IMR-90 (cell line): ENCODE results near the gene HS6ST3. TPM values are rescaled to one million over a fixed set of nuclear protein-coding genes. Genes with fewer than 3 reads are reported as not detected.

Source experiments
- ATAC-seq: fragments of 200-7000 bp; cut with Tn5 transposase; 2 replicates; pipeline ENCODE4 v1.9.1; 2020; ENCODE audit warnings: low read depth, mild to moderate bottlenecking, moderate library complexity
- BruUV-seq: library from RNA; stranded (reverse); fragments of 400-500 nt; replicated peaks from 2 replicates; lab custom pipeline; 2021; lab: Mats Ljungman, UMichigan
- CTCF ChIA-PET: fragments of 300-600 bp; formaldehyde crosslinking; extraction: SDS; loops from one replicate; lab custom pipeline; 2021; ENCODE audit warnings: antibody characterized with exemption; lab: Yijun Ruan, JAX
- POLR2A ChIA-PET: fragments of 300-600 bp; sonication (Branson Sonifier 250); formaldehyde crosslinking; loops from one replicate; lab custom pipeline; 2022; ENCODE audit warnings: antibody characterized with exemption; ENCODE audit not compliant: unreplicated experiment; lab: Charles Lee
- DNase-seq: peaks from one replicate; pipeline ENCODE4 v3.0.0; 2013
- H2AFZ ChIP-seq: replicated peaks from 2 replicates; pipeline ENCODE3; 2013; ENCODE audit warnings: low read length, mild to moderate bottlenecking; ENCODE audit not compliant: poor library complexity
- H2AK5ac ChIP-seq: 2 replicates; pipeline ENCODE4 v1.6.1; 2013; ENCODE audit warnings: low read depth, low read length, inconsistent platforms
- H2AK9ac ChIP-seq: replicated peaks from 2 replicates; pipeline ENCODE3; 2013; ENCODE audit warnings: mild to moderate bottlenecking, low read depth, low read length, moderate library complexity; ENCODE audit not compliant: poor library complexity
- H2BK120ac ChIP-seq: 2 replicates; pipeline ENCODE4 v1.6.1; 2013; ENCODE audit warnings: low read depth, low read length, inconsistent platforms
- H2BK15ac ChIP-seq: 3 replicates; pipeline ENCODE4 v1.6.1; 2013; ENCODE audit warnings: low read depth, low read length, inconsistent platforms
- H2BK20ac ChIP-seq: 2 replicates; pipeline ENCODE4 v1.6.1; 2013; ENCODE audit warnings: low read depth, mild to moderate bottlenecking, inconsistent platforms, low read length, moderate library complexity
- H2BK5ac ChIP-seq: 2 replicates; pipeline ENCODE4 v1.6.1; 2013; ENCODE audit warnings: mild to moderate bottlenecking, low read depth, low read length, inconsistent platforms; ENCODE audit not compliant: poor library complexity, severe bottlenecking
- H3K14ac ChIP-seq: replicated peaks from 2 replicates; pipeline ENCODE4 v1.6.1; 2013; ENCODE audit warnings: low read depth, low read length, inconsistent platforms
- H3K18ac ChIP-seq: 2 replicates; pipeline ENCODE4 v1.6.1; 2013; ENCODE audit warnings: low read depth, low read length, control low read depth
- H3K23ac ChIP-seq: 2 replicates; pipeline ENCODE4 v1.6.1; 2013; ENCODE audit warnings: low read depth, low read length, inconsistent platforms
- H3K27ac ChIP-seq: 2 replicates; pipeline ENCODE4 v1.5.1; 2013; ENCODE audit warnings: mild to moderate bottlenecking, control low read depth, low read length; ENCODE audit not compliant: insufficient read depth
- H3K27me3 ChIP-seq: 2 replicates; pipeline ENCODE4 v1.6.1; 2013; ENCODE audit warnings: low read length; ENCODE audit not compliant: control insufficient read depth, insufficient read depth
- H3K36me3 ChIP-seq: 2 replicates; pipeline ENCODE4 v1.6.1; 2013; ENCODE audit warnings: low read length, mixed read lengths; ENCODE audit not compliant: control insufficient read depth, insufficient read depth
- H3K4ac ChIP-seq: 2 replicates; pipeline ENCODE4 v1.6.1; 2013; ENCODE audit warnings: low read depth, low read length, inconsistent platforms
- H3K4me1 ChIP-seq: 2 replicates; pipeline ENCODE4 v1.6.1; 2013; ENCODE audit warnings: low read length, mixed read lengths; ENCODE audit not compliant: control insufficient read depth, insufficient read depth
- H3K4me2 ChIP-seq: 2 replicates; pipeline ENCODE4 v1.6.1; 2013; ENCODE audit warnings: low read depth, mild to moderate bottlenecking, control low read depth, low read length, moderate library complexity
- H3K4me3 ChIP-seq: 2 replicates; pipeline ENCODE4 v1.5.1; 2013; ENCODE audit warnings: low read depth, mild to moderate bottlenecking, control low read depth, low read length, moderate library complexity; ENCODE audit not compliant: insufficient read depth
- H3K56ac ChIP-seq: 2 replicates; pipeline ENCODE4 v1.6.1; 2013; ENCODE audit warnings: low read length, inconsistent platforms; ENCODE audit not compliant: insufficient read depth; ENCODE audit errors: extremely low read depth
- H3K79me1 ChIP-seq, 2 experiments: 2 replicates each; pipeline ENCODE4 v1.6.1; 2013; ENCODE audit warnings: low read length in 2 of 2, inconsistent platforms in 1 of 2, low read depth in 1 of 2
- H3K9ac ChIP-seq: 2 replicates; pipeline ENCODE4 v1.6.1; 2013; ENCODE audit warnings: low read depth, low read length, control low read depth
- H3K9me1 ChIP-seq: 2 replicates; pipeline ENCODE4 v1.6.1; 2013; ENCODE audit warnings: low read length, inconsistent platforms; ENCODE audit not compliant: insufficient read depth
- H3K9me3 ChIP-seq: 2 replicates; pipeline ENCODE4 v1.6.1; 2013; ENCODE audit warnings: low read length; ENCODE audit not compliant: control insufficient read depth, insufficient read depth
- H4K20me1 ChIP-seq: 2 replicates; pipeline ENCODE4 v1.6.1; 2013; ENCODE audit warnings: low read length, inconsistent platforms; ENCODE audit not compliant: insufficient read depth
- H4K5ac ChIP-seq: 2 replicates; pipeline ENCODE4 v1.6.1; 2013; ENCODE audit warnings: mild to moderate bottlenecking, low read depth, low read length, control low read depth
- H4K8ac ChIP-seq, 2 experiments: 2 replicates each; pipeline ENCODE4 v1.6.1; 2013; ENCODE audit warnings: low read depth in 2 of 2, low read length in 2 of 2, control low read depth in 1 of 2, inconsistent platforms in 1 of 2
- H4K91ac ChIP-seq: 2 replicates; pipeline ENCODE4 v1.6.1; 2013; ENCODE audit warnings: low read depth, low read length, inconsistent platforms; ENCODE audit not compliant: insufficient read depth
- BHLHE40 ChIP-seq: fragments of 150-350 bp; IDR thresholded peaks from 2 replicates; pipeline ENCODE4 v1.6.1; 2016; ENCODE audit warnings: mild to moderate bottlenecking, low read depth, low read length
- CEBPB ChIP-seq: IDR thresholded peaks from 2 replicates; pipeline ENCODE4 v1.6.1; 2012; ENCODE audit warnings: low read depth, low read length, improper control_type of control experiment
- CHD1 ChIP-seq: IDR thresholded peaks from 2 replicates; pipeline ENCODE4 v1.6.1; 2012; ENCODE audit warnings: low read depth, low read length, improper control_type of control experiment
- FOS ChIP-seq: fragments of 150-350 bp; IDR thresholded peaks from 2 replicates; pipeline ENCODE4 v1.6.1; 2016; ENCODE audit warnings: low read depth, low read length
- MAFK ChIP-seq: IDR thresholded peaks from 2 replicates; pipeline ENCODE4 v1.6.1; 2012; ENCODE audit warnings: low read depth, low read length, improper control_type of control experiment
- MAZ ChIP-seq: IDR thresholded peaks from 2 replicates; pipeline ENCODE4 v1.6.1; 2012; ENCODE audit warnings: low read depth, mild to moderate bottlenecking, low read length, improper control_type of control experiment, moderate library complexity, borderline replicate concordance
- MXI1 ChIP-seq: IDR thresholded peaks from 2 replicates; pipeline ENCODE4 v1.6.1; 2012; ENCODE audit warnings: low read depth, mild to moderate bottlenecking, low read length, moderate library complexity, borderline replicate concordance
- NFE2L2 ChIP-seq: fragments of 150-350 bp; IDR thresholded peaks from 2 replicates; pipeline ENCODE4 v1.6.1; 2016; ENCODE audit warnings: low read depth, mild to moderate bottlenecking, low read length
- POLR2A ChIP-seq: IDR thresholded peaks from 2 replicates; pipeline ENCODE4 v1.6.1; 2012; ENCODE audit warnings: mild to moderate bottlenecking, low read depth, low read length
- RAD21 ChIP-seq: IDR thresholded peaks from 2 replicates; pipeline ENCODE4 v1.6.1; 2012; ENCODE audit warnings: low read length, improper control_type of control experiment
- RCOR1 ChIP-seq: IDR thresholded peaks from 2 replicates; pipeline ENCODE4 v1.6.1; 2012; ENCODE audit warnings: mild to moderate bottlenecking, low read length, improper control_type of control experiment; ENCODE audit not compliant: insufficient replicate concordance
- RFX5 ChIP-seq: IDR thresholded peaks from 2 replicates; pipeline ENCODE4 v1.8.0; 2012; ENCODE audit warnings: low read depth, mild to moderate bottlenecking, low read length, moderate library complexity
- SMC3 ChIP-seq: fragments of 150-350 bp; IDR thresholded peaks from 2 replicates; pipeline ENCODE4 v1.6.1; 2016; ENCODE audit warnings: low read depth, mild to moderate bottlenecking, antibody characterized with exemption, low read length, moderate library complexity
- WGBS, 2 experiments: methylation state at CpG; one replicate each; pipeline versions ENCODE4 v1.1.5 to v1.1.7; 2013; ENCODE audit warnings: missing lambda C conversion rate in 2 of 2; ENCODE audit not compliant: insufficient read length in 1 of 2; ENCODE audit errors: extremely low coverage in 2 of 2; 5-methylcytosine and 5-hydroxymethylcytosine counted together
- dilution Hi-C: fragments of 300-500 bp; cut with HindIII; formaldehyde crosslinking; loops from one replicate; pipeline ENCODE4 v1.14.3; 2018; ENCODE audit warnings: low sequenced_read_pairs; ENCODE audit not compliant: unreplicated experiment
- in situ Hi-C: fragments of 300-500 bp; cut with MboI; formaldehyde crosslinking; loops from 3 replicates; pipeline ENCODE4 v1.14.3; 2019; ENCODE audit warnings: low sequenced_read_pairs, inconsistent platforms, mixed read lengths
- intact Hi-C: fragments of 100-400 bp; cut with micrococcal nuclease; formaldehyde crosslinking; loops from 2 replicates; pipeline ENCODE4 v1.10.0; 2022
- polyA plus RNA-seq, 3 experiments: library from polyadenylated mRNA; depleted of rRNA; stranded (reverse); fragments of >200 nt; gene quantifications; 2 replicates each; pipeline ENCODE4 v1.2.3, GENCODE V29; 2012; ENCODE audit warnings: low replicate concordance in 1 of 3
- total RNA-seq: library from RNA; depleted of rRNA; stranded (reverse); fragments of >200 nt; gene quantifications from 2 replicates; pipeline ENCODE4 v1.2.3, GENCODE V29; 2012
- TF ChIP-seq, protein P1 (sequence below): fragments of 150-350 bp; IDR thresholded peaks from 2 replicates; pipeline ENCODE4 v1.6.1; 2016; ENCODE audit warnings: low read depth, mild to moderate bottlenecking, low read length, moderate library complexity, borderline replicate concordance
- TF ChIP-seq, protein P2 (sequence below): fragments of 150-350 bp; IDR thresholded peaks from 2 replicates; pipeline ENCODE4 v1.6.1; 2017; ENCODE audit warnings: mild to moderate bottlenecking, antibody characterized with exemption, low read length, low read depth
- TF ChIP-seq, protein P3 (sequence below): conservative IDR thresholded peaks from 2 replicates; pipeline ENCODE4 v1.5.1; 2012; ENCODE audit warnings: mild to moderate bottlenecking, low read depth, low read length, improper control_type of control experiment

The HS6ST3 gene
- total and polyA plus RNA-seq, 2 of the 4 experiments (the other 2 are of a cell fraction): not detected

DNA sequence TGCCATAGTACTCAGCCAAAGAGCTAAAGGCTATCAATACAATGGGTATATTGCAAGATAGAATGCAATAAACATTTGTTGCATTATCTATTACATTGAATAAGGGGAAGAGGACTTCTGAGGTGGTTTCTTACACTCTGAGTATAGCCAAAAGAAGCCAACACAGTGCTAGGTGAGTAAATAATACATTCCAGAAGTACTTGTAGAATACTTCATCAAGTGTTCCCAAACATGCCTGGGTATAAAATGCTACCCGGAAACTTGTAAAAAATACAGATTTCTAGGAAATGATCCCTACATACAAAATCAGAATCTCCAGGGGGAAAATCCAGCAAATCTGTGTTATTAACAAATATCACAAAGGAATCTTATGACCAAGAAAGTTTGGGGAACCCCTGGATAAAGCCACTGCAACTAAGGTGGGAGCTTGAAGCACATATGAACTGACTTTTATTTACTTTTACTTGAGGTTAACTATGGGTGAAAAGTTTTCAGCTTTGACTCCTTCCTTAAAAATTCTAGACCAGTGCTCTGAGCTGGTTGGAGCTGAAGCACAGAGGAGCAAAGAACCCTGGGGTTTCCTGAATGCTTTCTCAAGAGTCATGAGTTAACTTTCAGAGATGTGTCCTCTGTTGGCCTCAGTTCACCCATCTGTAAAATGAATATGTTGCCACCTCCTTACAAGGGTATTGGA, 768.4 kb downstream of the HS6ST3 start:
- Histone ChIP-seq H3K56ac (no peak overlapping the region), H3K18ac (no peak overlapping the region), H4K5ac (no peak overlapping the region), H3K23ac (no peak overlapping the region), H2AK9ac (no peak overlapping the region), H3K79me1 (no peaks in the 10 kb centered on the region), H2AK5ac (no peak overlapping the region), H2BK5ac (no peak overlapping the region), H4K91ac (no peak overlapping the region), H3K4ac (no peak overlapping the region), H3K9ac (no peak overlapping the region), H2AFZ (no peak overlapping the region), H2BK15ac (no peak overlapping the region), H3K36me3 (no peaks in the 10 kb centered on the region), H3K14ac (no peak overlapping the region), H3K4me1 (no peaks in the 10 kb centered on the region), H3K9me3 (no peaks in the 10 kb centered on the region; the same call in 1 of the 2 replicates), H3K4me2 (no peak overlapping the region), H4K20me1 (no peaks in the 10 kb centered on the region), H3K27me3 (no peaks in the 10 kb centered on the region), H3K9me1 (no peaks in the 10 kb centered on the region), H3K4me3 (no peak overlapping the region), H2BK120ac (no peak overlapping the region), H2BK20ac (no peak overlapping the region), H3K27ac (no peak overlapping the region), H4K8ac (no peak overlapping the region)
- dilution Hi-C loops (no loop called here), intact Hi-C loops (no loop called here), in situ Hi-C loops (no loop called here)
- DNase-seq (no peak), ATAC-seq (no peak)
- TF ChIP-seq, protein P1, sequence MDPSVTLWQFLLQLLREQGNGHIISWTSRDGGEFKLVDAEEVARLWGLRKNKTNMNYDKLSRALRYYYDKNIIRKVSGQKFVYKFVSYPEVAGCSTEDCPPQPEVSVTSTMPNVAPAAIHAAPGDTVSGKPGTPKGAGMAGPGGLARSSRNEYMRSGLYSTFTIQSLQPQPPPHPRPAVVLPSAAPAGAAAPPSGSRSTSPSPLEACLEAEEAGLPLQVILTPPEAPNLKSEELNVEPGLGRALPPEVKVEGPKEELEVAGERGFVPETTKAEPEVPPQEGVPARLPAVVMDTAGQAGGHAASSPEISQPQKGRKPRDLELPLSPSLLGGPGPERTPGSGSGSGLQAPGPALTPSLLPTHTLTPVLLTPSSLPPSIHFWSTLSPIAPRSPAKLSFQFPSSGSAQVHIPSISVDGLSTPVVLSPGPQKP: no peak
- no peak for TF ChIP-seq RCOR1
- no peak for TF ChIP-seq MXI1
- TF ChIP-seq MAZ: no peak
- TF ChIP-seq, protein P2, sequence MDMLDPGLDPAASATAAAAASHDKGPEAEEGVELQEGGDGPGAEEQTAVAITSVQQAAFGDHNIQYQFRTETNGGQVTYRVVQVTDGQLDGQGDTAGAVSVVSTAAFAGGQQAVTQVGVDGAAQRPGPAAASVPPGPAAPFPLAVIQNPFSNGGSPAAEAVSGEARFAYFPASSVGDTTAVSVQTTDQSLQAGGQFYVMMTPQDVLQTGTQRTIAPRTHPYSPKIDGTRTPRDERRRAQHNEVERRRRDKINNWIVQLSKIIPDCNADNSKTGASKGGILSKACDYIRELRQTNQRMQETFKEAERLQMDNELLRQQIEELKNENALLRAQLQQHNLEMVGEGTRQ: no peak
- no peak for TF ChIP-seq NFE2L2
- no peak for TF ChIP-seq CEBPB
- TF ChIP-seq RFX5: no peak
- no peak for TF ChIP-seq BHLHE40
- TF ChIP-seq, protein P3, sequence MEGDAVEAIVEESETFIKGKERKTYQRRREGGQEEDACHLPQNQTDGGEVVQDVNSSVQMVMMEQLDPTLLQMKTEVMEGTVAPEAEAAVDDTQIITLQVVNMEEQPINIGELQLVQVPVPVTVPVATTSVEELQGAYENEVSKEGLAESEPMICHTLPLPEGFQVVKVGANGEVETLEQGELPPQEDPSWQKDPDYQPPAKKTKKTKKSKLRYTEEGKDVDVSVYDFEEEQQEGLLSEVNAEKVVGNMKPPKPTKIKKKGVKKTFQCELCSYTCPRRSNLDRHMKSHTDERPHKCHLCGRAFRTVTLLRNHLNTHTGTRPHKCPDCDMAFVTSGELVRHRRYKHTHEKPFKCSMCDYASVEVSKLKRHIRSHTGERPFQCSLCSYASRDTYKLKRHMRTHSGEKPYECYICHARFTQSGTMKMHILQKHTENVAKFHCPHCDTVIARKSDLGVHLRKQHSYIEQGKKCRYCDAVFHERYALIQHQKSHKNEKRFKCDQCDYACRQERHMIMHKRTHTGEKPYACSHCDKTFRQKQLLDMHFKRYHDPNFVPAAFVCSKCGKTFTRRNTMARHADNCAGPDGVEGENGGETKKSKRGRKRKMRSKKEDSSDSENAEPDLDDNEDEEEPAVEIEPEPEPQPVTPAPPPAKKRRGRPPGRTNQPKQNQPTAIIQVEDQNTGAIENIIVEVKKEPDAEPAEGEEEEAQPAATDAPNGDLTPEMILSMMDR: no peak
- TF ChIP-seq CHD1: no peak
- no peak for TF ChIP-seq SMC3
- no peak for TF ChIP-seq MAFK
- TF ChIP-seq POLR2A: no peak
- no peak for TF ChIP-seq FOS
- no peak for TF ChIP-seq RAD21
- ChIA-PET CTCF (no interaction called here), POLR2A (no interaction called here)
- no TSS peak for BruUV-seq
- no CpG with 5 or more reads among the region's 1 CpG for WGBS, 2 experiments
